Mucosa of descending colon (tissue), 3 donors: ENCODE data around the gene GABBR1. TPM values are rescaled to one million over a fixed set of nuclear protein-coding genes. Genes with fewer than 3 reads are reported as not detected.
A peak's percentile ranks its signal among the peaks of the same experiment; 100 is the strongest.

ENCODE experiments used
- ATAC-seq: fragments of 200-7000 bp; cut with Tn5 transposase; one replicate; pipeline ENCODE4 v1.9.1; 2020; ENCODE audit warnings: mild to moderate bottlenecking, moderate library complexity
- DNase-seq, 3 donors: peaks; one replicate each; pipeline ENCODE4 v3.0.0-alpha.2; 2020
- H3K36me3 ChIP-seq: fragments of 200-600 bp; one replicate; pipeline ENCODE4 v1.8.0; 2021; ENCODE audit warnings: low read depth, mild to moderate bottlenecking
- H3K4me1 ChIP-seq: fragments of 200-600 bp; one replicate; pipeline ENCODE4 v1.8.0; 2021; ENCODE audit warnings: low read depth, mild to moderate bottlenecking
- H3K4me3 ChIP-seq: fragments of 200-600 bp; one replicate; pipeline ENCODE4 v1.8.0; 2021; ENCODE audit warnings: mild to moderate bottlenecking
- H3K9me3 ChIP-seq: fragments of 200-600 bp; one replicate; pipeline ENCODE4 v1.8.0; 2021; ENCODE audit warnings: mild to moderate bottlenecking
- intact Hi-C, 2 donors: fragments of 100-400 bp; cut with DNase I in 1 of 2; cut with micrococcal nuclease in 1 of 2; formaldehyde crosslinking; loops; one replicate each; pipeline versions ENCODE4 v1.11.0 to v1.11.1; 2022; cut with DNase I, micrococcal nuclease
- total RNA-seq, 3 donors: library from RNA; stranded (reverse); fragmentation: NEBNext Ultra II Directional in 2 of 3; extraction: Animal tissue kit (Norgen Biotek cat#: 25700) in 2 of 3; gene quantifications; one replicate each; pipeline versions ENCODE4 v1.2.1 to v1.2.4, GENCODE V29; 2021 to 2023
- TF ChIP-seq, protein P1 (sequence below): fragments of 200-600 bp; IDR thresholded peaks from one replicate; pipeline ENCODE4 v1.8.0; 2022; ENCODE audit warnings: antibody characterized with exemption, mild to moderate bottlenecking
- donor health status: DM: no; HTN: no; CAD: no; lungs with moderate emphysema.
- donor health status: DM: no; HTN: no; CAD: no.
- donor health status: DM: no; HTN: yes; CAD: no.

Gene GABBR1
- total RNA-seq, 3 donors from 2014 or later, result 12.2 to 62.5 (median 21.8) TPM

DNA sequence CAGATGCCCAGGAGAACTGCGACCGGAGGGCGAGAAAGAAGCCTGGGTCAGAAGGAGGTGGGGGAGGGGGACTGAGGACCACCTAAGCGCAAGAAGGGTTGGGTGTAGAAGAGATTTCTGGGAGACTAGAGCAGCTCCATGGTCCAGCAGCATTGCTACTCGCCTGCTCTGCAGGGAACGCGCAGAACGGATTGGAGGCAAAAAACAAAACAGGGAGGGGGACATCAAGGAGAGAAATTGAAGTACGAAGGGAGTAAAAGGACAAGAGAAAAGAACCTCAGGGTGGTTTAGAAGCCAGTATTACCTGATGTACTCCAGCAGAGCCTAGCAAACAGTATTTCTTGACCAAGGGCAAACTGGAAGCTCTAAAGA lies 537 bp upstream of the GABBR1 start:
- Histone ChIP-seq H3K36me3 (no peaks in the 10 kb centered on the region), H3K4me3 (peak overlapping the region; percentile 40), H3K4me1 (peaks cover 15% of the 10 kb centered on the region), H3K9me3 (no peaks in the 10 kb centered on the region)
- ATAC-seq, result peak; percentile 3
- TF ChIP-seq, protein P1, sequence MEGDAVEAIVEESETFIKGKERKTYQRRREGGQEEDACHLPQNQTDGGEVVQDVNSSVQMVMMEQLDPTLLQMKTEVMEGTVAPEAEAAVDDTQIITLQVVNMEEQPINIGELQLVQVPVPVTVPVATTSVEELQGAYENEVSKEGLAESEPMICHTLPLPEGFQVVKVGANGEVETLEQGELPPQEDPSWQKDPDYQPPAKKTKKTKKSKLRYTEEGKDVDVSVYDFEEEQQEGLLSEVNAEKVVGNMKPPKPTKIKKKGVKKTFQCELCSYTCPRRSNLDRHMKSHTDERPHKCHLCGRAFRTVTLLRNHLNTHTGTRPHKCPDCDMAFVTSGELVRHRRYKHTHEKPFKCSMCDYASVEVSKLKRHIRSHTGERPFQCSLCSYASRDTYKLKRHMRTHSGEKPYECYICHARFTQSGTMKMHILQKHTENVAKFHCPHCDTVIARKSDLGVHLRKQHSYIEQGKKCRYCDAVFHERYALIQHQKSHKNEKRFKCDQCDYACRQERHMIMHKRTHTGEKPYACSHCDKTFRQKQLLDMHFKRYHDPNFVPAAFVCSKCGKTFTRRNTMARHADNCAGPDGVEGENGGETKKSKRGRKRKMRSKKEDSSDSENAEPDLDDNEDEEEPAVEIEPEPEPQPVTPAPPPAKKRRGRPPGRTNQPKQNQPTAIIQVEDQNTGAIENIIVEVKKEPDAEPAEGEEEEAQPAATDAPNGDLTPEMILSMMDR, result no peak
- DNase-seq, result no peak
- intact Hi-C loops, result no loop called here

DNA sequence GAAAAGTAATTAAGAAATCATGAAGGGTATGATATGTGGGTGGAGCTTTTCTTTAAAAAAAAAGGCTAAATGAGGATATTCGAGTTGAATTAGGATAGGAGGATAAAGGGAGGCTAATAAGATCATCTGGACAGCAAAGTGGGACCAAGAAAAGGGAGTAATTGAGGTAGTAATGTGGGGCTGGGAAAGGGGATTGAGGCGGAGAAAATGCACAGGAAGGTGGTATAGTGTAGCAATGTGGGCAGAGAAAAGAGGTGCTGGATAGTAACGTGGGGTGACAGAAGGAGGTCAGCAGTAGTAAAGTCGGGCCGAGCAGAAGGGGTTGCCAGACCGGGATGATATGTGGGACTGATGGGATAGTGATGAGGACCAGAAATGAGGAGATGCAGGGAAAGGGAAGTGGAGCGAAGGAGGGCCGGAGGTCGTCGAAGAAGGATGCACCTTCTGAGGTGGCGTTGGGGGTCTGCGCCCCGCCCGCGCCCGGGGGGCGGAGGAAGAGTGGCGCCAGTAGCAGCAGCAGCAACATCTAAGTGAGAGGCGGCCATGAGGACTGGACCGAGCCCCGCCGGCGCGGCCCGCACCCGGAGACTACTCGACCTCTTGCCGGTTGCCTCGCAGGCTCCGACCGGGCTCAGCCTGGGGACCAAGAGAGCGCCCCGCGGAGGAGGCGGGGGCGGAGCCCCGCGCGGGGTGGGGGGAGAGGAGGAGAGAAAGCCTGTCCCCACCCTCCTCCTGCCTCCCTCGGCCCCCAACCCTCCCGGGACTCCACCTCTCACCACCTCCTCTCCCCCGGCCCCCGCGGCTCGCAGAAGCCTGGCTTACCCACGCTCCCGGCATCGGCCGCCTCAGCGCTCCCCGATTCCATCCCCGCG lies 887 bp downstream of the GABBR1 start:
- intact Hi-C loops, result no loop called here
- DNase-seq (peak; percentile 56 to 79 (median 75)), ATAC-seq (peak; percentile 29)
- Histone ChIP-seq H3K4me3 (peak overlapping the region; percentile 40), H3K9me3 (no peaks in the 10 kb centered on the region), H3K36me3 (no peaks in the 10 kb centered on the region), H3K4me1 (peaks cover 18% of the 10 kb centered on the region)
- TF ChIP-seq, protein P1, result no peak

DNA sequence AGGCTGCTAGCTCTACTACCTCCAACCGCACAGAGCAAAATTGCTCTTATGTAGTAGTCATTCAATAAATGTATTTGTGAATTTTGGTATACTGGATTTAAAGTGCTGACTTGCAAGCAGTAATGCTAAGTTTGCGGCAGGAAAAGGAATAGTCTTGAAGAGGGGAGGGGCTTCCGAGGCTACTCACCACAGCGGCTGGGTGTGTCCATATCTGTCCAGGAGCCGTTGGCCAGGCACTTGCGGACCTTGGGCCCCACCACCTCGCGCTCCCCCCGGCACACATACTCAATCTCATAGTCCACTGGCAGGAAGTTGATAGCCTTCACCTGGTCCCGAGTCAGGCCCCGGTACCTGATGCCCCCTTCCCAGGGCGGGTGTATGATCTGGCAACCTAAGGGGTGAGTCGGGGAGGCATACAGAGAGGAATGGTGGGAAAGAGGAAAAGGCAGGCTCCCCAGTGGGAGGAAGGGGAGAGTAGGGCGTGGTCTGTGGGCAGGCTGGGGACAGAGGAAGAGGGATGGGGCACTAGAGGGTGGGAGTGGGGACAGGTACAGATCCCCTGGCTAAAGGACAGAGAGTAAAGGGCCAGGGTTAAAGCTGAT lies 1.7 kb downstream of the GABBR1 start:
- intact Hi-C loops, result no loop called here
- no peak for DNase-seq
- no peaks in the 10 kb centered on the region for H3K36me3 ChIP-seq
- TF ChIP-seq, protein P1, result no peak
- no peak overlapping the region for H3K4me3 ChIP-seq
- H3K4me1 ChIP-seq, result peaks cover 18% of the 10 kb centered on the region
- ATAC-seq, result no peak
- H3K9me3 ChIP-seq, result no peaks in the 10 kb centered on the region

DNA sequence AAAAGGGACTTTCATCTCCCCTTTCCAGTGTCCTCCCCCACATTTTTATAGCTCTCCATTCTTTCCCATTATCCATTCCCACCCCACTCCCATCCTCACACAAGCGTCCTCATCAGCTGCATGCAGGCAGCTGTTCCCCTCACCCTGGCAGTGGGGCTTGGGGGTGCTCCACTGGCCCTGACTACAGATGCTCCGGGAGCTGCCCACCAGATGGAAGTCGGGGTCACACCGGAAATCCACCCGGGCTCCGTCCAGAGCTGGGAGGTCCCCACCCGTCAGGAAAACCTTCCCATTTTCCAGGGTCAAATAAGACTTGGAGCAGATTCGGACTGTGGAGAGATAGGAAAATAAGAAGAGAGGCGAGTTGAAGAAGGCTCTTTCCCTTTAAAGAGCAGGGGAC lies 2.7 kb downstream of the GABBR1 start:
- intact Hi-C loops, result no loop called here
- peaks cover 18% of the 10 kb centered on the region for H3K4me1 ChIP-seq
- ATAC-seq (no peak), DNase-seq (no peak)
- H3K4me3 ChIP-seq, result no peak overlapping the region
- H3K9me3 ChIP-seq, result no peaks in the 10 kb centered on the region
- TF ChIP-seq, protein P1, result no peak
- no peaks in the 10 kb centered on the region for H3K36me3 ChIP-seq

DNA sequence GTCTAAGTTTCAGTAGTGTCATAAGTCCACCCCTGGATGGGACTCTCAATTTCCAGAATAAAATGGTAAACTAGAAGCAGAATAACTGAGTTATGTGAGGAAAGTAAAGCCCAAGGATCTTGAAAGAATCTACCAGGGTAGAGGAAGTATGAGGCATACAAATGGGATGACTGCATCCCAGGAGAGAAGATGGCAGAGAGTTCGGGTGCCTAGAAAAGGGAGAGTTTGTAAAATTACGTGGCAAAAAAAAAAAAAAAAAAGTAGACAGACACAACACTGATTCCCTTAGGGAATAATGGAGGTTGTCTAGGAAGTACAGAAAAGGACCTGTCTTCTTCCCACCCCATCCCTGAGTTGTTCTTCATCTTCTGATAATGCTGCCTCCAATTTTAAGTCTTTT lies 3.4 kb downstream of the GABBR1 start:
- intact Hi-C loops, result no loop called here
- H3K36me3 ChIP-seq, result no peaks in the 10 kb centered on the region
- no peaks in the 10 kb centered on the region for H3K9me3 ChIP-seq
- DNase-seq (no peak), ATAC-seq (no peak)
- H3K4me1 ChIP-seq, result peaks cover 18% of the 10 kb centered on the region
- TF ChIP-seq, protein P1, result no peak
- no peak overlapping the region for H3K4me3 ChIP-seq
